Measurements from ENCODE around the gene CCDC159.

CCDC159 gene

DNA sequence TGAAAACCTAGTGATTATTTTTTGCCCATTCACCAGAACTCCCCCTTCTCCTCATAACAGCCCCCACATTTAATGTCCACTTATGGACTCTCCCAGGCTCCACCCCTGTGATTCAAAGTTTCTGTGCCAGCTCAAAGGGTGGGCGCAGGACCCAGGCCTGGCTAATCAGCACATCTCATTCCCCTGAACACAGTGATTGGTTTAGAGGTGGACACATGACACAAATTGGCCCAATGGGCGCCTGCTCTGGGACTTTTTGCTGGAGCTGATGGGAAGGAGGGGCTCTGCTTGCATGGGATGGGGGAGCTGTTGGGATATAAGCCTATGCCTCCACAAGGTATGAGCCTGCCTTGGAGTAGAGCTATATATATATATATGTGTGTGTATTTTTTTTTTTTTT lies 44.0 kb downstream of the CCDC159 start:
- H3K4me3 ChIP-seq (ENCODE audit: low read depth, low read length): no peak overlapping the region
- TF ChIP-seq, protein P1, sequence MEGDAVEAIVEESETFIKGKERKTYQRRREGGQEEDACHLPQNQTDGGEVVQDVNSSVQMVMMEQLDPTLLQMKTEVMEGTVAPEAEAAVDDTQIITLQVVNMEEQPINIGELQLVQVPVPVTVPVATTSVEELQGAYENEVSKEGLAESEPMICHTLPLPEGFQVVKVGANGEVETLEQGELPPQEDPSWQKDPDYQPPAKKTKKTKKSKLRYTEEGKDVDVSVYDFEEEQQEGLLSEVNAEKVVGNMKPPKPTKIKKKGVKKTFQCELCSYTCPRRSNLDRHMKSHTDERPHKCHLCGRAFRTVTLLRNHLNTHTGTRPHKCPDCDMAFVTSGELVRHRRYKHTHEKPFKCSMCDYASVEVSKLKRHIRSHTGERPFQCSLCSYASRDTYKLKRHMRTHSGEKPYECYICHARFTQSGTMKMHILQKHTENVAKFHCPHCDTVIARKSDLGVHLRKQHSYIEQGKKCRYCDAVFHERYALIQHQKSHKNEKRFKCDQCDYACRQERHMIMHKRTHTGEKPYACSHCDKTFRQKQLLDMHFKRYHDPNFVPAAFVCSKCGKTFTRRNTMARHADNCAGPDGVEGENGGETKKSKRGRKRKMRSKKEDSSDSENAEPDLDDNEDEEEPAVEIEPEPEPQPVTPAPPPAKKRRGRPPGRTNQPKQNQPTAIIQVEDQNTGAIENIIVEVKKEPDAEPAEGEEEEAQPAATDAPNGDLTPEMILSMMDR (IDR thresholded peaks at IDR 0.05; ENCODE audit: borderline replicate concordance, insufficient read depth, low read depth, low read length): no peak

DNA sequence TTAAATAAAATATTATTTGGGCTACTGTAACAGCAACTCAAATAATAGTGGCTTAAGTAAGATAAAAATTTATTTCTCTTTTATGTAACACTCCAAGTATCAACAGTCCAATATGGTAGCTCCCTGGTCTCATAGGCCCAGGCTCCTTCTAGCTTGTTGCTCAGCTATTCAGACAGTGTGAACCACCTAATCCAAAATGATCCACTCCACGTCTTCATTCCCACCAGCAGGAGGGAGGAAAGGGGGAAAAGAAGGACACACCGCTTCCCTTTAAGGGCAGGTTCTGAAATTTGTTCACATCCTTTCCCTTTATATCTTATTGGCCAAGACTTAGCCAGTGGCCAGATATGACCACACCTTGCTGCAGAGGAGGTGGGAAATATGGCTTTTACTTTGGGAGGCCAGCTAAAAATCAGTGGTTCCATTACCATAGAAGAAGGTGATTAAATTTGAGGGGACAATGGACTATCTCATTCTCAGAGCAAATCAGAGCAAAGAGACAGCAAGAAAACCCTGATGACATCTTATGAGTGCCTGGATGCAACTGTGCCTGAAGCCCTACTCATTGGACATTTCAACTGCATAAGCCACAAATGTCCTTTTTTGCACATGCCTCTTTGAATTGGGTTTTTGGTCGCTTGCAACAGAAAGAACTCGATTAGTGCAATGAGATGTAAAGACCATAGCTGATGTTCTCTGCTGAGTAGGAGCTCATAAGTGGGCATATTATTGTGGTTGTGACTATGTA lies 44.8 kb downstream of the CCDC159 start:
- TF ChIP-seq, protein P1 (IDR thresholded peaks at IDR 0.05; ENCODE audit: borderline replicate concordance, insufficient read depth, low read depth, low read length): no peak
- no peak overlapping the region for H3K4me3 ChIP-seq (ENCODE audit: low read depth, low read length)

DNA sequence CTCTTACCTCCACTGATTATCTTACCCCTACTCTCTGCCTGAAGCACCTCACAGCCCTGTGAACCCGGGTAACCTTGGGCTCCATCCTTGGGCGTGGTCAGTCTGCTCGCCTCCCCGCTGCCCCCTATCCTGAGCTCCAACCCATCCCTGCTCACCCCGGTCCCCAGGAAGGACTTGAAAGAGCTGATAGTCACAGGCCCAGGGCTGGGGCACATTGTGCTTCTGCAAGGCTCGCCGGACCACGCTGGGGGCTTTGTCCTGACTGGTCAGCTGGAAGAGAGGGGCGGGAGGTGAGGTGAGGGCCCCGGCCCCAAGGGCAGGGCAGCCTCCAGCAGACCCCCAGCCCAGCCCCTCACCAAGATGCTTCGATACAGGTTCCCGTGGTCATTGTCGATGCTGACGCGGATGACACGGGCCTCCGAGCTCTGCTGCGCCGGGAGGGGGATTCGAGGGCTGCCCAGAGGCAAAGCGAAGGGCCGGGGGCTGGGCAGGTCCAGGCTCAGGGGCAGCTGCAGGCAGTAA lies 50.8 kb downstream of the CCDC159 start:
- H3K4me3 ChIP-seq (ENCODE audit: low read depth, low read length): no peak overlapping the region
- TF ChIP-seq, protein P1 (IDR thresholded peaks at IDR 0.05; ENCODE audit: borderline replicate concordance, insufficient read depth, low read depth, low read length): no peak

DNA sequence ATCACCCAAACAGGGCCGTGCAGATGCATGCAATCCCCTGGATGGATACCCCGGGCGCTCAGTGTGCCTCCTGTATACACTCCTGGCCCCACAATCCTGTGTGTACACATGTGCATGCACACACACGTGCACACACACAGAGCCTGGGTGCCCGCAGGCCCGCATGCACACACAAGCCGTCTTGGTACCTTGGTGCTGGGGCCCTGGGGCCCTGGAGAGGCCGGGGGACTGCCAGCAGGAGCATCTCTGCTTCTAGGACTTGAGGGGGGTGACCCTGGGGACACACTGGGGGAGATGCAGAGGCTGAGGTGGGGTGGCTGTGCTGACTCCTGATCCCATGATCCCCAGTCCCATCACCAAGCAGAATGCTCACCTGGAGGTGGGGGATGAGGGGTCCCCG lies 53.3 kb downstream of the CCDC159 start:
- TF ChIP-seq, protein P1 (IDR thresholded peaks at IDR 0.05; ENCODE audit: borderline replicate concordance, insufficient read depth, low read depth, low read length): no peak
- no peak overlapping the region for H3K4me3 ChIP-seq (ENCODE audit: low read depth, low read length)

DNA sequence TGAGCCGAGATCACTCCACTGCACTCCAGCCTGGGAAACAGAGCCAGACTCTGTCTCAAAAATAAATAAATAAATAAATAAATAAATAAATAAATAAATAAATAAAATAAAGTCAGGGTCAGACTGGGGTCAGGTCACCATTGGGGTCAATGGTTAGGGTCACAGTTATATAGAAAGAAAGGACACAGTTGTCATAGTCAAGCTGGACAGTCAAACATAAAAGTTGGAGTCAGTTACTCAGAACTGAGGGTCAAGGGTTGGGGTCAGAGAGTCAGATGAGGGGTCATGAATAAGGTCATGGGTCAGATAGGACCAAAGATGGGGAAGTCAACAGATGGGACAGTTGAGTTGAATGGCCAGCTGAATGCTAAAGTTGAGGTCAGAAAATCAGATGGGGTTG lies 54.5 kb downstream of the CCDC159 start:
- TF ChIP-seq, protein P1 (IDR thresholded peaks at IDR 0.05; ENCODE audit: borderline replicate concordance, insufficient read depth, low read depth, low read length): no peak
- no peak overlapping the region for H3K4me3 ChIP-seq (ENCODE audit: low read depth, low read length)

DNA sequence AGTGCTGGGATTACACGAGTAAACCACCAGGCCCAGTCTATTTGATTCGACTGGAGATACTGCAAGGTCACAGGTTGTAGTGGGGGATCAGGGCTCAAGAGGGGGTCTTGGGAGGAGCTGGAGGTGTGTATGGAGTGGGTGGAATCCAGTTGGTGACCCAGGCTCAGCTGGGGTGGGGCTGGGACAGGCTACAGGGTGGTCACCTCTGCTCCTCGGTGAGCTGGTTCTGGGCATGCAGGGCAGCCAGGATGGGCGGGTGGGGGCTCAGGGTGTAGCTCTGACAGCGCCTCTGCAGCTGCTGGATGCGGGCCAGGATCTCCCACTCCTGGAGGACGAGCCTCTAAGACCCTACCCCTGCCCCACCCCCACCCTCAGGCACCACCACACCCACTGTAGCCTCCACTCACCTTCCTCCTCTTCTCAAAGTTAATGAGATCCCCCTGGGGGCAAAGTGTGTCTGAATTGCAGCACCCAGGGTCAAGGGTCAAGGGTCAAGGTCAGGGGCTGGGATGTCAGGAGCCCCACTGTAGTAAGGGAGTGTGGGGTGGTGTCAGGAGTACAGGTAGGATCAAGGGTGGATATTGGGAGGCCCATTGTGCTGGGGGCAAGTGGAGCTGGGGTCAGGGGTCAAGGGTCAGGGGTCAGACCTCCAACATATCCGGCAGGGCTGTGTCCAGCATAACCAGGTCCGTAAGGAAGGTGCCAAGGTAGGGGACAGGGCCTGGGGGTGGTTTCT lies 55.7 kb downstream of the CCDC159 start:
- no peak overlapping the region for H3K4me3 ChIP-seq (ENCODE audit: low read depth, low read length)
- TF ChIP-seq, protein P1 (IDR thresholded peaks at IDR 0.05; ENCODE audit: borderline replicate concordance, insufficient read depth, low read depth, low read length): no peak

Data from GM12875 (cell line).